GM19099 (cell line): Measurements from ENCODE around the gene GALNT13.

Experiments
- POLR2A ChIP-seq: IDR thresholded peaks from 3 replicates; pipeline ENCODE4 v1.6.1; 2011; ENCODE audit warnings: low read depth; ENCODE audit not compliant: insufficient read length; ENCODE audit errors: extremely low read depth

GALNT13 gene

GRCh38 chr2:154226931-154227330 lies 355.2 kb downstream of the GALNT13 start:
- no peak for TF ChIP-seq POLR2A

- TF ChIP-seq POLR2A: no peak
Measured at GRCh38 chr2:154228566-154229280, 357.0 kb downstream of the GALNT13 start.

GRCh38 chr2:154229966-154230365 lies 358.2 kb downstream of the GALNT13 start:
- no peak for TF ChIP-seq POLR2A

GRCh38 chr2:154231021-154231420 lies 359.3 kb downstream of the GALNT13 start:
- TF ChIP-seq POLR2A: no peak

DNA sequence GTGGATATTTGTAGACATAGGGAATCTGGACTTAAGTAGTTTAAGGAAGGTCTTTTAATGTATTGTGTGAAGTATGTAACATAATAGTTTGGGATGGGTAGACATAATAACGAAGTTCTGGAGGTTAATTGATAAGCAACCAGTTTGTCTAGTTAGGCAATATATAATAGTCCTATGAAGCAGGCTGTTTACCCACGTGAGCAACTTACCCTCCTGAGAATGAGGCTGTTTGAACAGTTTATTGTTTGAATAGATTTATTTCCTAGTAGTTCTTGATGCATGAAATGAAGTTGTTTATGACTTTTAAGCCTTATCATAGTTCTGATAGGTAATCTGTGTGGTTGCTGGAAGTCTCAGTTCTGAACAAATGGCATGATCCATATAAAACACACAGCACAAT lies 361.5 kb downstream of the GALNT13 start:
- TF ChIP-seq POLR2A: no peak

DNA sequence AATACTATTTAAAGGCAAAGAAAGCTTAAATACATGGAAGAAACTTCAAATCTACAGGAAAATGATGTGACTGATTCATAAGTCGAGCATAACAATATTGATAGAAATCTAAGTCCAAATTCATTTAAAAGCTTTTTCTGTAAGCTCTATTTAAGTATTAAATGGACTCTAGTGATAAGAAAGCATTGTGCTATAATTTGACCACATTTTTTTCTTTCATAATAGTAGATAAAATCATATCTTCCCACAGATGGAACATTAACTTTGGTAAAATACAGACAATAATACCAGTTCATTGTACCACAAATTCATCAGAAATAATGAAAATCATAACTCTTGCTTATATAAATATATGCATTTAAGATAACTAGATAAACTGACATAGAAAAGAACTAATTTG lies 366.5 kb downstream of the GALNT13 start:
- TF ChIP-seq POLR2A: no peak

DNA sequence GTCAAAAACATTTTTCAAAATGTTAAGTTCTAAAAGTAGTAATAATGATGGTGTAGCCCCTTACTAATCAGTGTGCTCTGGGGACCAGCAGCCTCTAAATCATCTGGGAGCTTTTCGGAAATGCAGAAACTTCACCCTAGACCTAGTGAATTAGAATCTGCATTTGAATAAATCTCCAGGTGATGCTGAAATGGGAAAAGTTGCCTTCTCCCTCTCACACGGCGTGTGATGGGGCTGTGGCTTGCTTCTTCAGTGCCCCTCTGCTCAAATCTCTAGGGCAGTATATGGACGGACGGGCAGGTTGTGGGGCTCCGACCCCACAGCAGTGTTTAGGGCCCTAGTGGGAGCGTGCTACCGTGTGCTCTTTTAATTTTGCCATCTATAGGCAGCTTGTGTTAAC lies 368.6 kb downstream of the GALNT13 start:
- no peak for TF ChIP-seq POLR2A

GRCh38 chr2:154240921-154241379 lies 369.2 kb downstream of the GALNT13 start:
- no peak for TF ChIP-seq POLR2A

- no peak for TF ChIP-seq POLR2A
Measured at GRCh38 chr2:154242687-154243086, 371.0 kb downstream of the GALNT13 start.

DNA sequence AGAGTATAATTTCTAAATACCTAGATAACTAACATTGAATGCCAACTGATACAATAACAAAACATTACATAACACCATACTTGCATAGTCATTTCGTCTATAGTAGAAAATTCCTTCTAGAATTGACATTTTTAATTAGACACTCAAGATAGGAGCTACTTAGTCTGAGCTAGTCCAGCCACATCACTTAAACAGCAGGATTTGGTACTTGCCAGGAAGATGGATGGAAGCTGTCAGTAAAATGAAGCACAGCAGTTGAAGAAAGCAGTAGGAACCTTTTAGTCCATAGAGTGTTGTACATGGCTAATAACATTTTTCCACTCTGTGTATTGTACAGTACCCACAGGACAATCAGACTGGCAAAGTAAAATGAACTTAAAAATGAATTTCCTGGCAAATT lies 372.0 kb downstream of the GALNT13 start:
- no peak for TF ChIP-seq POLR2A

DNA sequence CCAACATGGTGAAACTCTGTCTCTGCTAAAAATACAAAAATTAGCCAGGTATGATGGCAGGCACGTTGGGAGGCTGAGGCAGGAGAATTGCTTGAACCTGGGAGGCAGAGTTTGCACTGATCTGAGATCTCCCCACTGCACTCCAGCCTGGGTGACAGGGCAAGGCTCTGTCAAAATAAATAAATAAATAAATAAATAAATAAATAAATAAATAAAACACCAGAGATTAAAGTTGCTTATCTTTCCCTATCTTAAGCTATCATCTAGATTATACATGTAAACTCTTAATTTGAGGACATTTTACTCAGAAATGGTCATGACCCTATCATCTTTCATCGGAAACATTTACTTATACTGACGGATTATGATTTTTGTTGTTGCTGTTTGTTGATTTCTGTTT lies 373.2 kb downstream of the GALNT13 start:
- no peak for TF ChIP-seq POLR2A

DNA sequence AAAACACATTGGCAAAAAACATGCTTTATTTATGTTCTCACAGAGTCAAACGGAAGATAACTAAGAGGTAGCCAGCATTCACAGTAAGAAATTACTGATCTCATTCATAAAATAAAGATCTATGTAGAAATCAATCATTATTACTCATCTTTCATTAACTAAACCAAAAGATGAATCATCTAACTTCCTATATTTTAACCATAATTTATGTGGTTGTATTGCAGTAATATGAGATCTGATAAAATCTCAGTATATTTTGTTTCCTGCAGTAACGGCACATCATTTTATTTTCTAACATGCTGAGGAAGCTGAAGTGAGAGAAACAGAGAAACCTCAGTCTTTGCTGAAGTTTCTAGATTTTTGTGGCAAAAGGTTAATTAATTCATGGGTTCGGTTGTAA lies 375.8 kb downstream of the GALNT13 start:
- no peak for TF ChIP-seq POLR2A

- TF ChIP-seq POLR2A: no peak
Measured at GRCh38 chr2:154256136-154256535, 384.4 kb downstream of the GALNT13 start.

DNA sequence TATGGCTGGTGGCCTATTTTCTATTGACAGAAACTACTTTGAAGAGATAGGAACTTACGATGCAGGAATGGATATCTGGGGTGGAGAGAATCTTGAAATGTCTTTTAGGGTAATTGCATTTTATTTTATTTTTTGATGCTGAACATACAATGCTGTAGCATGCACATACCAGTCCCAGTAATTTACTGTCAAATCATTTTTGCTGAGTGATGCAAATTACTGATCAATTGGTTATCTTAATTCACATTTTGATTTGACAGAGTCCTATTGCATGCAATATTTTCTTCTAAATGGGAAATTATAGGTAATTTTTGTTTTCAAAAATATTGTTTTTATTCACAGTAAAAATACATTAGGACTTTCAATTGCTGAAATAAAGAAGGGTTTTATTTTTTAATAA lies 387.3 kb downstream of the GALNT13 start:
- TF ChIP-seq POLR2A: no peak

- TF ChIP-seq POLR2A: no peak
Measured at GRCh38 chr2:154261473-154262027, 389.8 kb downstream of the GALNT13 start.

DNA sequence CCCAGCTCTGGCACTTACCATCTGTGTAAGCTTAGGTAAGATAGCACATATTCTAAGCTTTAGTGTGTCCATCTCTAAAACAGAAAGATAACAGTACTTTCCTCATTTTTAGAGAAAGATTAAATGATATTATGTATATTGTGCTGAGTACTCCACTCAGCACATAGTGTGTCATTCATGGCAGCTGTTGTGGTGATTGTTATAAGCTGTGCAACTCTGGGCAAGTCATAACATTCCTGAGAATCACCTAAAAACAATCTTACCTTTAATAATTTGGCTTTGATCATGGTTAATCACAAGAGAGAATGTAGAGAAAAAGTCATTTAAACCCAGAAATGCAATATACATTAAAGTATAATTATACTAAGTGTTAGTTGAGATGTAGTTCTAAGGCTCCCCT lies 391.5 kb downstream of the GALNT13 start:
- TF ChIP-seq POLR2A: no peak

DNA sequence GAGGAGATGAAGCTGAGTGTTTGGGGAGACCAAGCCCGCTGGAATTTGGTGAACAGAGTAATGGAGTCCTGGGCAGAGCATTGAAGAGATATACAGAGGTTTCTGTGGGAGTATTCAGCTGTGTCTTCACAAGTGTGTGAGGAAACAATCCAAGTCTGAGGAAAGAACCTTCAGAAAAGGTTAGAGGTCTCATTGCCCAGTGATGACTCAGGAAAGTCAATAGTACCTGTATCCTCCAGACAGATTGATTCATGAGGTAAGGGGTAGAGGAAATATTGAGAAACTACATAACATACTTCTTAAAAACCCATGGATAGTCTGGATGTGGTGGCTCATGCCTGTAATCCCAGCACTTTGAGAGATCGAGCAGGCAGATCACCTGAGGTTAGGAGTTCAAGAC lies 392.3 kb downstream of the GALNT13 start:
- no peak for TF ChIP-seq POLR2A

GRCh38 chr2:154267983-154268382 lies 396.3 kb downstream of the GALNT13 start:
- no peak for TF ChIP-seq POLR2A

- no peak for TF ChIP-seq POLR2A
Measured at GRCh38 chr2:154280543-154280942, 408.8 kb downstream of the GALNT13 start.
